ENCODE measurements around the gene NTM. TPM values are rescaled to one million over a fixed set of nuclear protein-coding genes. Genes with fewer than 3 reads are reported as not detected.

Gene NTM
- total and polyA plus RNA-seq, 2 donors, result 3.8 to 27.8 TPM

- peak; percentile 70 for DNase-seq (ENCODE audit: extremely low spot score)
- Histone ChIP-seq H3K4me1 (ENCODE audit: insufficient read depth) (no peaks in the 10 kb centered on the region), H3K36me3 (ENCODE audit: insufficient read depth) (no peaks in the 10 kb centered on the region), H3K4me3 (ENCODE audit: low read depth, low read length) (no peak overlapping the region), H3K27ac (ENCODE audit: low read depth) (no peak overlapping the region)
- WGBS, result 27% methylated on average over 2 of the region's 2 CpGs
Observed at GRCh38 chr11:131889146-131889577, 518.7 kb downstream of the NTM start.

GRCh38 chr11:131889760-131890581 lies 519.6 kb downstream of the NTM start:
- H3K27ac ChIP-seq (ENCODE audit: low read depth), result peak overlapping the region; percentile 16
- DNase-seq (ENCODE audit: extremely low spot score), result no peak
- no peaks in the 10 kb centered on the region for H3K36me3 ChIP-seq (ENCODE audit: insufficient read depth)
- no peak overlapping the region for H3K4me3 ChIP-seq (ENCODE audit: low read depth, low read length)
- no peaks in the 10 kb centered on the region for H3K4me1 ChIP-seq (ENCODE audit: insufficient read depth)
- WGBS, result 52% methylated on average over 4 of the region's 4 CpGs

- no peaks in the 10 kb centered on the region for H3K4me1 ChIP-seq (ENCODE audit: insufficient read depth)
- H3K4me3 ChIP-seq (ENCODE audit: low read depth, low read length), result no peak overlapping the region
- DNase-seq (ENCODE audit: extremely low spot score), result no peak
- no peak overlapping the region for H3K27ac ChIP-seq (ENCODE audit: low read depth)
- H3K36me3 ChIP-seq (ENCODE audit: insufficient read depth), result no peaks in the 10 kb centered on the region
- 93% methylated on average over 8 of the region's 8 CpGs for WGBS
Observed at GRCh38 chr11:131893103-131893890, 522.9 kb downstream of the NTM start.

GRCh38 chr11:131893988-131894387 lies 523.6 kb downstream of the NTM start:
- H3K4me1 ChIP-seq (ENCODE audit: insufficient read depth), result no peaks in the 10 kb centered on the region
- no peaks in the 10 kb centered on the region for H3K36me3 ChIP-seq (ENCODE audit: insufficient read depth)
- H3K27ac ChIP-seq (ENCODE audit: low read depth), result no peak overlapping the region
- 95% methylated on average over 5 of the region's 5 CpGs for WGBS
- H3K4me3 ChIP-seq (ENCODE audit: low read depth, low read length), result no peak overlapping the region
- DNase-seq (ENCODE audit: extremely low spot score), result no peak

GRCh38 chr11:131894615-131895544 lies 524.5 kb downstream of the NTM start:
- Histone ChIP-seq H3K4me3 (ENCODE audit: low read depth, low read length) (no peak overlapping the region), H3K36me3 (ENCODE audit: insufficient read depth) (no peaks in the 10 kb centered on the region), H3K4me1 (ENCODE audit: insufficient read depth) (no peaks in the 10 kb centered on the region), H3K27ac (ENCODE audit: low read depth) (no peak overlapping the region)
- no peak for DNase-seq (ENCODE audit: extremely low spot score)
- WGBS, result 62% methylated on average over 10 of the region's 10 CpGs

- WGBS, result 50% methylated on average over 2 of the region's 2 CpGs
- Histone ChIP-seq H3K4me1 (ENCODE audit: insufficient read depth) (no peaks in the 10 kb centered on the region), H3K27ac (ENCODE audit: low read depth) (no peak overlapping the region), H3K36me3 (ENCODE audit: insufficient read depth) (no peaks in the 10 kb centered on the region), H3K4me3 (ENCODE audit: low read depth, low read length) (no peak overlapping the region)
- no peak for DNase-seq (ENCODE audit: extremely low spot score)
Observed at GRCh38 chr11:131895865-131896264, 525.5 kb downstream of the NTM start.

- DNase-seq (ENCODE audit: extremely low spot score), result no peak
- WGBS, result 96% methylated on average over 8 of the region's 8 CpGs
- no peak overlapping the region for H3K27ac ChIP-seq (ENCODE audit: low read depth)
- no peaks in the 10 kb centered on the region for H3K4me1 ChIP-seq (ENCODE audit: insufficient read depth)
- H3K4me3 ChIP-seq (ENCODE audit: low read depth, low read length), result no peak overlapping the region
- H3K36me3 ChIP-seq (ENCODE audit: insufficient read depth), result no peaks in the 10 kb centered on the region
Observed at GRCh38 chr11:131896978-131897615, 526.7 kb downstream of the NTM start.

DNA sequence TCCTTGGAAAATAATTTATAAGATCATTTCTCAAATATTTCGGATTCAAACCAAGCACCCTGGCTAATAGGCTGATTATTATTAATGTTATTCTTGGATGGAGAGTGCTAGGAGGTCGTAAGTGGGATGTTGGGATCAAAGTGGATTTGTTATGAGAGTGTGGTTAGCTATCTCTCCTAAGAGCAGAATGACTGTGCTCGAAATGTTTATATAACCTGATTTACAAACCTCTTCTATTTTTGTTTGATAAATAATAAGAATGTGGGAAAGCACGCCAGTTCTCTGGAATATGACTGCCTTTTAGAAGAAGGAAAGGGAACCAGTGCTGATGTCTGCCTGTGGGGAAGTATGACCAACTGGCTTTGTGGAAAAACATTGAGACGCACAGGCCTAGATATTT lies 527.5 kb downstream of the NTM start:
- DNase-seq (ENCODE audit: extremely low spot score), result no peak
- Histone ChIP-seq H3K36me3 (ENCODE audit: insufficient read depth) (no peaks in the 10 kb centered on the region), H3K27ac (ENCODE audit: low read depth) (no peak overlapping the region), H3K4me3 (ENCODE audit: low read depth, low read length) (no peak overlapping the region), H3K4me1 (ENCODE audit: insufficient read depth) (no peaks in the 10 kb centered on the region)
- WGBS, result 41% methylated on average over 5 of the region's 5 CpGs

GRCh38 chr11:131898949-131899348 lies 528.5 kb downstream of the NTM start:
- Histone ChIP-seq H3K4me3 (ENCODE audit: low read depth, low read length) (no peak overlapping the region), H3K36me3 (ENCODE audit: insufficient read depth) (no peaks in the 10 kb centered on the region), H3K4me1 (ENCODE audit: insufficient read depth) (no peaks in the 10 kb centered on the region), H3K27ac (ENCODE audit: low read depth) (no peak overlapping the region)
- 95% methylated on average over 7 of the region's 7 CpGs for WGBS
- DNase-seq (ENCODE audit: extremely low spot score), result no peak

GRCh38 chr11:131899950-131900580 lies 529.6 kb downstream of the NTM start:
- WGBS, result 72% methylated on average over 6 of the region's 6 CpGs
- Histone ChIP-seq H3K27ac (ENCODE audit: low read depth) (no peak overlapping the region), H3K36me3 (ENCODE audit: insufficient read depth) (no peaks in the 10 kb centered on the region), H3K4me3 (ENCODE audit: low read depth, low read length) (no peak overlapping the region), H3K4me1 (ENCODE audit: insufficient read depth) (no peaks in the 10 kb centered on the region)
- DNase-seq (ENCODE audit: extremely low spot score), result no peak

DNA sequence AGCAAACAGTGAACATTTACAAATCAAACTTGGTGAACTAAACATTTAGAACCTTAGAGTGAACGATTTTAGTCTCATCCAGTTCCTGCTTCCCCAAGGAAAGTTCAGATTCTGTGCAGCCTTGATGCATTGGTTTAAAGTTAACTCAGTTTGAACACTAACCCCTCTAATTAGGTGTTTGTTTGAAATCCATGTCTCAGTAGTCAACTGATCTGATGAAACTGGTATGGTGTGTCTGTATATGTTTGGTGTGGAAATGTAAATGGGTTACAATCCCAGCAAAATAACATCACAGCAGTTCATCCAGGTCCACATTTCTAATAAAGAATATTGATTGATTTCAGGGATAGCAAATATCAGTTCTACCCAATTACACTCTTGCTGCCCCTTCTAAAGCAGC lies 532.0 kb downstream of the NTM start:
- 39% methylated on average over 1 of the region's 1 CpG for WGBS
- Histone ChIP-seq H3K27ac (ENCODE audit: low read depth) (no peak overlapping the region), H3K4me3 (ENCODE audit: low read depth, low read length) (no peak overlapping the region), H3K4me1 (ENCODE audit: insufficient read depth) (no peaks in the 10 kb centered on the region), H3K36me3 (ENCODE audit: insufficient read depth) (no peaks in the 10 kb centered on the region)
- no peak for DNase-seq (ENCODE audit: extremely low spot score)

DNA sequence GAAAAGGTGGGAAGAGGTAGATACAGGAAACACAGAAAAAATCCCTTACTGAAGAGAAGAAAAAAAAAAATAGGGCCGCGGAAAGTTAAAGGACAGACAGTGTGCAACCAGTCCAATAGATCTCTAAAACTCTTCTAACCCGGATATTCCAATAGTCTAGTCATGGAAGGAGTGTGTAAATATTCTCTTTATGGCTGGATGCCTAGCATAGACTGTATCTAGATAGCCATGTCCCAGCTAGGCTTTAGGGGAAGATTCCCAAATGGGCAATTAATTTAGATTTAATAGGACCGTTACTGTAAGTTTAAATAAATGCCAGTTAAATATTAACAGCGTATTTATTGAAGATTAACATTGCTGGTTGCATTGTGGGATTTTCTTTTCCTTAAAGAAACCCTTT lies 532.7 kb downstream of the NTM start:
- Histone ChIP-seq H3K4me3 (ENCODE audit: low read depth, low read length) (no peak overlapping the region), H3K4me1 (ENCODE audit: insufficient read depth) (no peaks in the 10 kb centered on the region), H3K36me3 (ENCODE audit: insufficient read depth) (no peaks in the 10 kb centered on the region), H3K27ac (ENCODE audit: low read depth) (no peak overlapping the region)
- no peak for DNase-seq (ENCODE audit: extremely low spot score)
- 46% methylated on average over 5 of the region's 5 CpGs for WGBS
